Fibroblast of gingiva (primary cell): ENCODE results near the gene GTPBP1.
A peak's percentile ranks its signal among the peaks of the same experiment; 100 is the strongest.

Source experiments
- DNase-seq: peaks from one replicate; pipeline ENCODE4 v3.0.0-alpha.2; 2011; ENCODE audit warnings: low read depth

The GTPBP1 gene

DNA sequence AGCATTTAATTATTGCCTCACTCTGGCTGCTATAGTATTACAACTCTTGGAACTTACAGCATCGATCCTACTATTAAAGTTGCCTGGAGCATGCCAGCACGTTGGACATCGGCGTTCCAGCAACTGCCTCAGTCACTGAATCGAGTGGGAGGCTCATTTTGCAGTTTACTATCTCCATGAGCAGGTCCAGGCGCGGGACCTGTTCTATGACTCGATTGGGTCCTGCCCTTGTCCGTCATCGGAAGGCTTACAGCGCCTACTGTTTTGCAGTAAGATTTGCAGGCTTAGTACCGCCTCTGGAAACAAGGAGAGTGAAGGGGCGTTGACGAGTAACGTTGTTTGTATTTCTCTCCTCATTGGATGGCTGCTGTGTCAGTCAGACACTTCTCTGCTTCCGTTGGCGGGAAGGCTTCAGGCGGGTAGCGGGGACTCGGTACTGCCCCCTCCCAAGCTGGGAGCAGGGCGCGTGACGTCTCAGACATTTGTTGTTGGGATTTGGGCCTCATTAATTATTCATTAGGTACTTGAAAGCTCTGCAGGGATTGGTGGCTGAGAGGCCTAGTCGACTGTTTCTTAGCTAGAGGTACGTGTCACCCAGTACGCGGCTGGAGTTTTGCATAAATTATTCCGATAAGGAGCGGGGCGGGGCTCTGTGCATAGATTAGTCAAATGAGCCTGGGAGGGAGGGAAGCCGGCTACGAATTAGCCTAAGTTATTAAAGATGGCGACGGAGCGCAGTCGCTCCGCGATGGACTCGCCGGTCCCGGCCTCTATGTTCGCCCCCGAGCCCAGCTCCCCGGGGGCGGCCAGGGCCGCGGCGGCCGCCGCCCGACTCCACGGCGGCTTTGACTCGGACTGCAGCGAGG is at the start of gene GTPBP1:
GTPBP1 (plus strand) TSS at position 710 of the 866 bp plus-strand sequence; CDS start at position 722, 12 bp downstream.
- peak; percentile 100 for DNase-seq

DNA sequence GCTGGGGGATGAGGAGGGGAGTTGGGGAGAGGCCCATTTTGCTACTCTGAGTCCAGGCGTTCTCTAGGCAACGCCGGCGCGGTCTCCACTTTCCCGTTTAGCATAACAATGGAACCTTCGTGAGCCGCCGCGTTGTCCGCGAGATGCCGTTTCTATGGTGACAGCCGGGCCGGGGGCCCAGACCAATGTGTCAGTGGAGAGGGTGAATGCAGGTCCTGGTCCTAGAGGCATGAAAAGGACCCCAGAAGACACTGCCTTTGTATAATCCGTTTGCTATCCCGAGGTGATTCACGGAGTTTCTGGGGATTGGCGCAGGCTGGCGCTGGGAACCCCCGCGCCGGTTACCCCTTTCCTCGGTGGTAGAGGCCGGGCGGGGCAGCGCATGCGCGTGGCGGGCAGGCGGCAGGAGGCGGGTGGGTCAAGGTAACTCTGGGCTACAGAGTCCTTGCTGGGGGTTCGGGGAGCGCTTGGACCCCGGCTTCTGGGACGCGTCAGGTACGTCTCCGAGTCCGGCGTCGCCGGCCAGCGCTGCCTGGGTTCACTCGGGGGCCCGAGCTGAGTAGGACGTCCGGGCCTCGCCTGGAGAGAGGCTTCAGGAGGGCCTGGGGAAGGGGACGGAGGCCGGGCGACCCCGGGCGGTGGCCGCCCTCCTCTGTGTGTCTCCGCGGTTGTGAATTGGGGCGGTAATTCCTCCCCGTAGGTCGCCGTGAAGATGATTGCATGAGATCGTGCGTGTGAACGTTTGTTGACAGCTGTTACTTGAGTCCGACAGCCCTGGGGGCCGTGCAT is 49.3 kb upstream of the GTPBP1 start, which contains the start of the genes CBY1 and FAM227A:
CBY1 (plus strand) TSS at position 383 of the 789 bp plus-strand sequence. CDS start 11,417 bp downstream, outside the sequence.
FAM227A (minus strand) TSS at position 137 of the 789 bp plus-strand sequence. CDS start 6,224 bp downstream, outside the sequence.
- peak; percentile 82 for DNase-seq

DNA sequence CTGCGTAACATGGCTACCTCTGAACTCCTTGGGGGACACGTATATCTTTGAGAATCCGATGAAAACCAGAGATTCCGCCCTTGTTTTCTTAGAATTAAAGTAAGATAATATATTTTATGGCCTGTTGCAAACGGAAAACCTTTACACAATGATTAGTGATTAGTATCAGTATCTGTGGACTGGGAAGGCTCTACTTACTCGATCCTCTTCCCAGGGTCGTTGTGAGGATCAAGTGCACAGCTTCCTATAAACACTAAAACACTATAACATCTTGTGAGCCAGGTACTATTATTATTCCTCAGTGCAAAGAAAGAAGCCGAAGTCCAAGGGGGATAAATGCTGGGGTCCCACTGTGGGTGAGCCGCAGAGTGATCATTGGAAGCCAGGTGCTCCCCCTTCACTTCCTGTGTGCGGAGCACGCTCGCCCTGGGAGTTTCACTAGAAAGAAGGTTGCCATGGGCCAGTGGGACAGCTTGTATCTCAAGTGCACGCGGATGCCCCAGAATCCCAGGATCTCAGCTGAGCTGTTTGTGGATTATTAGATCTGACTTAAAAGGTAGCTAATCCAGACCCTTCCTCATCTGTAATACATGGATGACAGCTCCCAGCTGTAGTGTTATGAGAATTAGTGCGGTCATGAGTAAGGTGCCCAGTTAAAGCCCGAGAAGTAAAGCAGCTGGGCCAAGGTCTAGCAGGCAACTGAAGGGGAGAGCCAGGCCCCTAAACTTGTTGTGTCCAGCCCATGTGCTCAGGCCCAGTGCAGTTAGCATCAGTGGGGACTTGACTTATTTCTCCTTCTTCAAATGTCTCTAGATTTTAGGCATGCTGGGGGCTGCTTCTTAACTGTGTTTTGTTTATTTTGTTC is 48.5 kb upstream of the GTPBP1 start:
- no peak for DNase-seq

DNA sequence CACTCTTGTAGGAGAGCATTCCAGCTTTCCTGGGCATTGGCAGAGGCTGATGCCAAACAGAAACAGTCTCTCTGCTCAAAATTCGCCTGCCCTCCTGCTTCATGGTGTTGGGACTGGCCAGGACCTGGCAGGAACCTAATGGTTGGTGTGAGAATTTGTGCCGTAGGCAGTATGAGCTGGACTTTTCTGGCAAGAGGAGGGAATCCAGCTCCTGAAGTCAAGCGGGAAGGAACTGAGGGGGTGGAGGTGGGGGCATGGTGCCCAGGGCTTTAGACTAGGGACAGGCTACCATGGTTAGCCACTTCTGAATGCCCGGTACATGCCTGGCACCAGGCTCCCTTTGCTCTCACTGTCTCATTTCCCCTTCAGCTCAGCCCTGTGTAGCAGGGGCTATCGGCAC is 30.9 kb upstream of the GTPBP1 start:
- DNase-seq = no peak

DNA sequence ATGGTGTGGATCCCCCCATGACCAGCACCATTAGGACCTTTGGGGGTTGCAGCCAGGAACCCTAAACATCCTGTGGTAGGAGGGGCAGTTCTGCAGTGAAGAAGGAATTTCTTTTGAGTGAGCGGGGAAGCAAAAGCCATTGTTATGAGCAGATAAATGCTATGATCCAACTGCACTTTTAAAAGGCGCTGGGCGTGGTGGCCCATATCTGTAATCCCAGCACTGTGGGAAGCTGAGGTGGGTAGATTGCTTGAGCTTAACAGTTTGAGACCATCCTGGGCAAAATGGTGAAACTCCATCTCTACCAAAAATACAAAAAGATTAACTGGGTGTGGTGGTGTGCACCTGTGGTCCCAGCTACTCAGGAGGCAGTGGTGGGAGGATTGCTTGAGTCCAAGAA is 29.9 kb upstream of the GTPBP1 start:
- no peak for DNase-seq

DNA sequence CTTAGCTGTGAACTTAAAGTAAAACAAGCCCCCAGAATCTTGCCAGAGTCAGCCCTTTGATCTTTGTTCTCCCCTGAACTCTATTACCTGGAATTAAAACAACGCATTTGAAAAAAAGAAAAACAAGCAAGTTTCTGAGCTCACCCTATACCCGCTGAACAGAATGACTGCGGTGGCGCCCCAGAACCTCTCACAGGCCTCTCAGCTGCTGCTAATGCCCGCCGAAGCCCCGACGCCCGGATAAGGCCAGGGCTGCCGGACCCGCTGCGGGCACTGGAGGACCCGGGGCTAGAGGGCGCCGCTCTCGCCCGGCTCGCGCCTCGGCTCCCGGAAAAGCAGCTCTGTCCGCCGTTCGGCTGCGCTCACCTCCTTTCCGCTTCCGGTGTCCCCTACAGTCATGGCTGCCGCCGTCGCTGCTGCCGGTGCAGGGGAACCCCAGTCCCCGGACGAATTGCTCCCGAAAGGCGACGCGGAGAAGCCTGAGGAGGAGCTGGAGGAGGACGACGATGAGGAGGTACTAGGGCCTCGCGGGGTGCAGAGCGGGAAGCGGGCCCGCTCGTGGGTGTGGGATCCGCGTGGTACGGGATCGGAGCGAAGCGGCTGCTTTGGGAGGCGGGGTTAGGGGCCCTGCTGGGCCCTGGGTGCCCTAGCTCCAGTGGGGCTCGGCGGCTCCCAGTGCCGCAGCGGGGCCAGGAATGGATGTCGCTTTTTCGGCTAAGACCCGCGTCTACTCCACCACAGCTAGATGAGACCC is 24.0 kb upstream of the GTPBP1 start, which contains the start of gene TOMM22:
TOMM22 (plus strand) TSS at position 376 of the 754 bp plus-strand sequence; CDS start at position 398, 22 bp downstream.
- DNase-seq = peak; percentile 83

DNA sequence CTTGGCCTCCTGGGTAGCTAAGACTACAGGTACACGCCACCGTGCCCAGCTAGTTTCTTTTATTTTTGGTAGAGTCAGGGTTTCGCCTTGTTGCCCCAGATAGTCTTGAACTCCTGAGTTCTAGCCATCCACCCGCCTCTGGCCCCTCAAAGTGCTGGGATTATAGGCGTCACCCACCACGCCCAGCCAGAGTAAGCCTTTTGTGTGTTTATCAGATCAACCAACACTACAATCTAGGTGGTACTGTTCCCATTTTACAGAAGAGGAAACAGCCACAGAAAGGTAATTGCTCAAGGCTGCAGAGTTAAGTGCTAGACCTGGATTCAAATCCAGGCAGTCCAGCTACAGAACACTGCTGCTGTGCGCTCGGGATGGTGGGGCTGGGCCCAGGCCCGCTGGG is 20.8 kb upstream of the GTPBP1 start:
- DNase-seq = no peak

DNA sequence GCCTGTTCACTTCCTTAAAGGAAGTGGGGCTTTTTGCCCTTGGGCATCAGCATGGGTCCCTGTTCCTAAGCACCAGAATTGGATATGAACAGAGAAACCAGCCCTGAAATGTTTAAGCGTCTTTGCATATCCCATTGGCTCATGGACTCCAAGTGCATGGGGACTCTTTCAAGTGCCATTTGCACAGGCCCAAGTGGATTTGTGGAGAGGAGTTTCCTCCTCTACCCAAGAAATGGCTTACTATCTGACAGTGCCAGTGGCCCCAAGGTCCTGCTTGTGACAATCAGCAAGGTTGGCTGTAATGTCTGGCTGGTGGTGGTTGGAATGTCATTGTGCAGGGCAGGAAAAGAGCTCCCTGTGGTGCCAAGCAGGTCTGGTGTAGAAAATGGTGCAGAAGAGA is 20.0 kb upstream of the GTPBP1 start:
- no peak for DNase-seq

DNA sequence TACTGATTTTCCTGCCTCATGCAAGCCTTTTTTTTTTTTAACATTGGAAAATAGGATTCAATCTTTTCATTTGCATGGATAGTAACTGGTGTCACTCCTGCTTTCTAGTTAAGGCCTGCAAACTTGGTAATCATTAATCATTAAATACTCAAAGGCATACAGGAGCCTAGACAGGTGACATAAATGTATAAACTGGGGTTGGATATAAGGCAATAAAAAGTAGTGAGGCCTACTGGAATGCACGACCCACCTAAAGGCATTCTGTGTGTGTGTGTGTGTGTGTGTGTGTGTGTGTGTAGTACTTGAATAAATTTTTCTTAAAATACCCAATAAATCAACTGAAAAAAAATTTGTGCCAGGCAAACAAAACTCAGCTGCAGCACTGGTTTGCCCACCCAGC is 16.1 kb upstream of the GTPBP1 start:
- DNase-seq = no peak

DNA sequence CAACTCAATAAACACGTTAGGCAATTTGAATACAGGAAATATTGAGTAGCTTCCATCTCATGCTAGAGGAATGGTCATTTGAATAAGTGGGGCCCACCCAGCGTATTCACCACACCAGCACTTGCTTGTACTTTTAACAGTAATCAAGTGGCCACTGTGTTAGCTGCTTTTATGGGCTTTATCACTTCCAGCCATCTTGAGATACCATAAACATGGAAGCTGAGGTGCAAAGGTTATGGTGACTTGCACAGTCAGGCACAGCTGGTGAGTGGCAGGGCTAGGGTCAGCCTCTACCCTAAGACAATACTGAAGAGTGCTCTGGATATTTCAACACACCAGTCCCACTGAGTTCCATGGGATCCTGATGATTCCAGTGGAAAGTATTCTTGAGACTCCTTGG is 11.7 kb upstream of the GTPBP1 start:
- DNase-seq = no peak

DNA sequence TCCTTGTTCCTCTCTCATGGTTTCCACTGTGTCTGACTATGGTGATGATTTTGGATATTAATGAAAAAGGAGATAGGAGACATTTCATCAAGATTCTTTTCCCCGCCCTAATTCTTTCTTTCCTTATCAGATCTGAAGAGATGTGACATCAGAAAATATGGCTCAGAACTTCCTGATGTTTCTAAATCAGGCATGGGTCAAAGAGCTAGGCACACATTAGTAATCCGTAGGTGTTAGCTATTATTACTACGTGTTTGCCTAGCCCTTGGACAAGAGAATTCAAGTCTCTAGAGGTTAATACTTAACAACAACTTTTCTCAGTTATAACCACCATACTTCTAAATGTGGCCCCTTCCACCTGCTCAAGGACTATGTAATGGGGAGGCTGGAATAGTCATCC is 10.8 kb upstream of the GTPBP1 start:
- DNase-seq = no peak

DNA sequence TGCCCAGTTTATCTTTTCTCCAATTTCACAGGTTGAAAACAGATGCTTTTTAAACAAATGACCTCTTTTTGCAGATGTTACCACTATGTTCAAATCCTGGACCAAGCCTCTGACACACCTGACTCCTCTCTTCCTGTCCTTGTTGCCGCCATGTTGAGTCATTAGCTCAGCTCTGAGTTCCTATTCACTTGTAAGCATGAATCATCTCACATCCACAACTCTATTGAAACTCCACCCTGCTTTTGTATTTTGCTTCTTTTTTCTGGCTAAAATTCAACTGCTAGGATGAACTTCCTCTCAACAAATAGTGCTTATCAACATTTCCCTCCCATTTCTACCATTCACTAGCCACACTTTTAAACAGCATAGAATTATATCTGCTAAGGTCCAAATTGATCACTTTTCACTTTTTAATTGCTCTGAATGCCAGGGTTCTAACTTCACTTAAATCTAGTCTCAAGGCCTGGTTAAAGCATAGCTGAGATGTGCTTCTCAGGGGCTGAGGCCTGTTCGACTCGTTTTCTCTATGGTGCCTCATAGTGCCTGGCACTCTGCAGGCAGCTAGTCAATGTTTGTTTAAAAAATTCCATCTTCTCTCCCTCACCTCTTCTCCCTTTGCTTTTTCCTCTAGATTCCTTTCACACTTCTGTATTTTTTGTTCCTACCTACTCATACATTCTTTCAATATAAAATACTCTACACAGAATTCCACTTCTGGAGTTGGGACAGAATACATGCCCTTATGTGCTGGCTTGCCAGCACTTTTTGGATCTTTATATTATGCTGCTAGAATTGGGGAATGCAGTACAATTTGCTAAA is 8.9 kb upstream of the GTPBP1 start:
- DNase-seq = peak; percentile 53

DNA sequence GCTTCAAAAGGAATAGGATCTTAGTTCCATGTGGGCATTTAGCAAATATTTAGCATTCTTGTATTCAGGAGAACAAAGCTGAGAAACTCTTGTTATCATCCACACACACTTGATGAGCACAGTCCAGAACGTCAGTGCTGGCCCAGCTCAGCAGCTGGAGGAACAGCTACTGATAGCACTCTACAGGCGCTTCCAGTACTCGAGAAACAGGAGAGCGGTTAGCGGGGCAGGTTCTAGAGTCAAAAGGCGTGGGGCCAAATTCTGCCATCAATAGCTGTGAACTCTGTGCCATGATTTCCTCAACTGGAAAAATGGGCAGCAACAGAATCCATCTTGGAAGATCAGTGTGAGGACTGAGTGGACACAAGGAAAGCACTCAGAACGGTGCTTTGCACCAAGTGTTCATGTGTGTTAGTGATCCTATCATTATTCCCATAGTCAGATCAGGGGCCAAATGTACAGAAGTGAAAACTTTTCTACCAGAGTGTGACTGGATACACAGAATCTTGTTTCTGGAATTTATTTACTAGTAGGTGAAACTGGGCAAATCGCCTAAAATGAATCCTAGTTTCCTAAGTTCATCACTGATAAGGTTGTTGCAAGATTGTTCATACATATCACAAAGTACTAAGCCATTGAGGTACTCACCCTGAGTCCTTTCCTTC is 8.2 kb upstream of the GTPBP1 start:
- DNase-seq = peak; percentile 24

DNA sequence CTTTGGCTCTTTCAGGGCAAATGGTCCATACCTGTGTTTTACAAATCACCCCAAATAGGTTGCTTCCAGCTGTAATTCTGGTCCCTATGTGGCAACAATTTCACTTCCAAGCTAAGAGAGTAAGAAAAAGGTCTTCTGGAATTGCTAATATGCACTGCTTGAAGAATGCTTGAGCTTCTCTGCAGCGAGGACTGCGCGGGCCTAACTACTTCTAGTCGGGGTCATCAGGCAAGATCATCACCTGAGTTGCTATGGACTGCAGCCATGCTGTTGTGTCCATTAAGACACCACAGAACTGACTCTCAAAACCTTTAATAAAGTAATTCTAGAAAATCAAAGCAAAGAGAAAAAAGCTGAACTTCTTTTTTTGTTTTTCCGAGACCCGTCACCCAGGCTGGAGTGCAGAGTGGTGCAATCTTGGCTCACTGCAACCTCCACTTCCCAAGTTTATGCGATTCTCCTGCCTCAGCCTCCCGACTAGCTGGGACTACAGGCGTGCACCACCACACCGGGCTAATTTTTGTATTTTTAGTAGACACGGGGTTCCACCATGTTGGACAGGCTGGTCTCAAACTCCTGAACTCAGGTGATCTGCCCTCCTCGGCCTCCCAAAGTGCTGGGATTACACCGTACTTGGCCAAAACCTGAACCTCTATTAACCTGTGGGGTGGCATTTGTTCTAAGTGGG is 7.2 kb upstream of the GTPBP1 start:
- no peak for DNase-seq

DNA sequence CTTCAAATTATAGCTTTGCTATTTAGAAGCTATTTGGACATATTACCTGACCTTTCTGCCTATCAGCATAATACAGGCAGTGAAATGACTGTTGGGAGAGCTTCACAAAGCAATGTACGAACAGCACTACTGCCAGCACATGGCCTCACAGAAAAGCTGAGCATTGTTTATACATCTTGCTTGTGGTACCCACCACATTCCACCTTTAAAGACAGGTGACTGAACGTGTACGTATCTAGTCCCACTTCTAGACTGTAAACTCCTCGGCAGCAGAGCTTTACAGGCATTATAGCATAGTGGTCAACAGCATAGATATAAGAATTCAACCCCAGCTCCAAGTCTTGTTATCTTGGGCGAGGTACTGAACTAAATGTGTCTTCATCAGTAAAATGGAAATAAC is 6.6 kb upstream of the GTPBP1 start:
- no peak for DNase-seq

DNA sequence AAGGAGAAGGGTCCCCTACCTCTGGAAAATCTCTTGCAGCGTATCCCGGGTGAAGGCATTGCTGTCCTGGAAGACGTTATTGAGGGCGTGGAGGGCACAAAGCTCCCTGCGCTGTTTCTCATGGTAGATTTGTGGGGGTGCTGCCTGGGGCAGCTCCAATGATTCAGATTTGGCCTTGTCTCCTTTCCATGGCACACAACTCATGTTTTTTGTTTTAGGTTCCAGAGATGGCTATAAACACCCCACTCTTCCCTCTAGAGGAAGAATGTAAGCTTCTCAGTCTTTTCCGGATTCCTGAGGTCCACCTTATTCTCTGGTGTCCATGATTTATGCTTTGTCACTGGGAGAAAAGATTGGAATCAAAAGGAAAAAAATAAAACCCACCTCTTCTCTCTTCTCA is 6.0 kb upstream of the GTPBP1 start:
- DNase-seq = peak; percentile 42

DNA sequence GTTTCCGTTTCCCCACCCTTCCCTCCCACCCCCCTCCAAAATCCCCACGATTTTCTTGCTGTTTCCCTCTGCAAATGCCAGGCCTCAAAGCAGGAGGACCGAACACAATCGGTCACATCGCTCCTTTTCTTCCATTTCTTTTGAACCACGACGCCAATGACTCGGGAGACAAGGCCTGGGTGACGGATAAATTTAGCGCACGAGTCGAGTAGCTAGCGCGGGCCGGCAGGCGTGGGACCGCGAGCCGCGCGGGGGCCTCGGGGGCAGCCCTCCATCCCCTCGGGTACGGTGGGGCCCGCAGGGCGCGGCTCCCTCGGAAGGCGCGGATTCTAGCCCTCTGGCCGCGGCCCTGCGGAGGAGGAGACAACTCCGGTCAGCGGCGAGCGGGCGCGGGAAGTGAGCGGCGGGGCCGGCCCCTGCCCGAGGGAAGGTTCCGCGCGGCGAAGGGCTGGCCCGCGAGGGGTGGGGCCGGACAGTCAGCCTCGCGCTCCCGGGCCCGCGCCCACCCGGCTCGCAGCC is 5.4 kb upstream of the GTPBP1 start:
- peak; percentile 64 for DNase-seq

DNA sequence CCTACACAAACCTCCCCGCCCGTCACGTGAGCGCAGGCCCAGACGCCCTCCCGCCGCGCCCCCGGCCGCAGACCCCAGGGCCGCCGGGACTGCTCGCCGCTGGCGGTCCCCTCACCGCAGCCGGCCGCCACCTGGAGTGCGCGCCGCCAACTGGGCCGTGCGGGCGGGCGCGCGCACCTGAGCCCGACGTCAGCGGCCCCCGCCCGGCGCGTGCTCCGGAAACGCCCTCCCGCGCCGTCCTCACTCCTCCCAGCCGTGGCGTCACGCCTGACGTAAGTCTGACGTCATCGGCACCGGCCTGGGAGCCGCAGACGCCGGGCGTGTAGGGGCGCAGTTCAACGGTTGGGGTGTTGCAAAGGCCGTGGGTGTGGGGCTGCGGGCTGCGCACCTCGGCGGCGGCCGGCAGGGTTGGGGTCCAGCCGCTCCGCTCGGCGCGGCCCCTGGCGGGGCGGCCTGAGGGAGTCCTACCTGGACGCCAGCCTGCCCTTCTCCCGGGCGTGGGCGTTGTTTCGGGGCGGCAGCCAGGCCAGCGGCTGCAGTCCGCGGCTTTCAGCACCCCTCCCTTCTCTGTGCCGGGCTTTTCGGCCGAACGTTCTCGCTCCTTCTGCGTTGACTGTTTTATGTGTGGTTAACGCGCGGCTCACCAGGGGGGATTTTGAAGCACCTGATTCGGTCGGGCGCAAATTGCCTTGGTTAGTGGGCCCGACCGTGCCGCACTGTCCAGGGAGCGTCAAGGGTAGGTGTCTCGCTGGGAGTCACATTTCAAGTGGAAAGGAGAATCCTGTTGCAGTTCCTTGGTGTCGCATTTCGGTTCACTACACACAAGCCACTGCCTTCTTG is 4.7 kb upstream of the GTPBP1 start, which contains the start of gene JOSD1:
JOSD1 (minus strand) TSS at position 155 of the 840 bp plus-strand sequence. CDS start 956 bp downstream, outside the sequence.
- DNase-seq = peak; percentile 95
